Thoracic aorta (tissue), 2 donors: ENCODE data around the gene RUNX1. TPM values are rescaled to one million over a fixed set of nuclear protein-coding genes. Genes with fewer than 3 reads are reported as not detected.

Experiments used
- ATAC-seq: fragments of 150-250 bp; one replicate; pipeline ENCODE4 v1.8.0; 2017; ENCODE audit warnings: low read depth; ENCODE audit not compliant: insufficient number of reproducible peaks, low FRiP score
- DNase-seq: peaks from one replicate; pipeline ENCODE4 v3.0.0-alpha.2; 2020; ENCODE audit warnings: low spot score
- H3K27ac ChIP-seq, 2 donors: fragments of 200-600 bp; sonication (generic); 1 replicate in 1 of 2; 2 replicates in 1 of 2; pipeline ENCODE4 v1.5.1; 2016; ENCODE audit warnings: mild to moderate bottlenecking in 2 of 2, moderate library complexity in 2 of 2
- H3K27me3 ChIP-seq: fragments of 200-600 bp; sonication (generic); replicated peaks from 2 replicates; pipeline ENCODE4 v1.6.0; 2016; ENCODE audit warnings: mild to moderate bottlenecking; ENCODE audit not compliant: insufficient read depth
- H3K36me3 ChIP-seq: fragments of 200-600 bp; sonication (generic); one replicate; pipeline ENCODE4 v1.5.1; 2016
- H3K4me1 ChIP-seq, 2 donors: fragments of 200-600 bp; sonication (generic); 1 replicate in 1 of 2; 2 replicates in 1 of 2; pipeline versions ENCODE4 v1.5.1 to v1.6.0; 2016; ENCODE audit warnings: low read depth in 2 of 2, mild to moderate bottlenecking in 1 of 2; ENCODE audit not compliant: control insufficient read depth in 1 of 2
- H3K4me3 ChIP-seq: fragments of 200-600 bp; sonication (generic); 2 replicates; pipeline ENCODE4 v1.5.1; 2016; ENCODE audit warnings: mild to moderate bottlenecking
- H3K9me3 ChIP-seq: fragments of 200-600 bp; sonication (generic); 2 replicates; pipeline ENCODE4 v1.5.1; 2016
- total RNA-seq, 2 donors: library from RNA; depleted of rRNA; stranded (reverse); fragments of >200 nt; gene quantifications; one replicate each; pipeline versions ENCODE4 v1.1.0 to v1.2.3, GENCODE V29; 2016
- TF ChIP-seq, protein P1 (sequence below): fragments of 200-600 bp; sonication (generic); IDR thresholded peaks from one replicate; pipeline ENCODE4 v1.5.1; 2019; ENCODE audit warnings: antibody characterized with exemption

Gene RUNX1
- total RNA-seq, 2 donors from 2014 or later: 47.4 to 64.7 TPM

DNA sequence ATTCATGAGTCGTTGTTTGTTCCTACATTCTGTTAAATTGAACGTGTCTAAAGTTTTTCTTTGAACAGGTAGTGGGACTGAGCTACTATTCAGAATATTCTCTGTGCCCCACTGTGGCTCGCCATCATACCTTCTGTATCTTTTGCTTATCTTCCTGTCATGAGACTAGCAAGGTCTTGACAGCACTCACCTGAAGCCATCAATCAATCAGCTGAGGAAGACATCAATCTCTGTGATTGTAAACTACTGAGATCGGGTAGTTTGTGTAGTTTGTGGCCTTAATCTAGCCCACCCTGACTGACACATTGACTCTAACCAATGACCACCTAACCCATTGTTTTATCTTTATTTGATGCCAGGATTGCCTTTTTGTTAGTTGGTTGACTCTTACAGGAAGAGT lies 17.7 kb upstream of the RUNX1 start:
- DNase-seq (no peak), ATAC-seq (no peak)
- Histone ChIP-seq H3K4me1 (no peaks in the 10 kb centered on the region), H3K27me3 (no peaks in the 10 kb centered on the region), H3K27ac (no peak overlapping the region), H3K9me3 (no peaks in the 10 kb centered on the region), H3K4me3 (no peak overlapping the region), H3K36me3 (no peaks in the 10 kb centered on the region)
- TF ChIP-seq, protein P1, sequence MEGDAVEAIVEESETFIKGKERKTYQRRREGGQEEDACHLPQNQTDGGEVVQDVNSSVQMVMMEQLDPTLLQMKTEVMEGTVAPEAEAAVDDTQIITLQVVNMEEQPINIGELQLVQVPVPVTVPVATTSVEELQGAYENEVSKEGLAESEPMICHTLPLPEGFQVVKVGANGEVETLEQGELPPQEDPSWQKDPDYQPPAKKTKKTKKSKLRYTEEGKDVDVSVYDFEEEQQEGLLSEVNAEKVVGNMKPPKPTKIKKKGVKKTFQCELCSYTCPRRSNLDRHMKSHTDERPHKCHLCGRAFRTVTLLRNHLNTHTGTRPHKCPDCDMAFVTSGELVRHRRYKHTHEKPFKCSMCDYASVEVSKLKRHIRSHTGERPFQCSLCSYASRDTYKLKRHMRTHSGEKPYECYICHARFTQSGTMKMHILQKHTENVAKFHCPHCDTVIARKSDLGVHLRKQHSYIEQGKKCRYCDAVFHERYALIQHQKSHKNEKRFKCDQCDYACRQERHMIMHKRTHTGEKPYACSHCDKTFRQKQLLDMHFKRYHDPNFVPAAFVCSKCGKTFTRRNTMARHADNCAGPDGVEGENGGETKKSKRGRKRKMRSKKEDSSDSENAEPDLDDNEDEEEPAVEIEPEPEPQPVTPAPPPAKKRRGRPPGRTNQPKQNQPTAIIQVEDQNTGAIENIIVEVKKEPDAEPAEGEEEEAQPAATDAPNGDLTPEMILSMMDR: no peak

DNA sequence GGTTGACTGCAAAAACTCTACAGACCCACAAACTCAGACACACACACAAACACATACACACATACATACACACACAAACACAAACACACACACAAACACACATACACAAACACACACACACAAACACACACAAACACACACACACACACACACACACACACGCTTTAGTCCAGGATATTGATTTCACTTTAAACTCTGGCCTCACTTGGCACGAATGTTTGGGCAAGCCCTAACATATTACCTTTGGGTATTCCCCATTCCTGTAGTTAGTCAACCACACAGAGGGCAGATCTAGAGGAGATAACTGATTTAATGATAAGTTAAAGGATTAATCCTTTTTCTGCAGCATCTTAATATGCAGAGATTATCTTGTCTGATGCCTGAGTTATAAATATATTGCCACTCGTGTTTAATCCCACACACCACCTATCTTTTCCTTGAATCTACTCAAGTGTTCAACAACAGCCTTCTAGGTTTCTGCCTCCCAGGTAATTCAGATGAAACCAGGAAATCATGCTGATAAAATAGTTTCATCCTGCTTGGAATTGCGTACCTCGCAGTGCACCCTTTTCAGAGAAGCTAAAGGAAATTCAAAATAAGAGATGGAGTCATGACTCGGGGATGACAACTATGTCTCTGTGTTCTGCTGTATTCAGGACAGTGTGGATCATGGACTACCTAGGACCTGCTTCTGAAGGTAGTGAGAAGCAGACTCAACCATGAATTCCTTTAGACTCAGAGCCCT lies 14.5 kb upstream of the RUNX1 start:
- ATAC-seq: no peak
- Histone ChIP-seq H3K9me3 (no peaks in the 10 kb centered on the region), H3K27me3 (no peaks in the 10 kb centered on the region), H3K4me1 (no peaks in the 10 kb centered on the region), H3K4me3 (no peak overlapping the region), H3K27ac (no peak overlapping the region), H3K36me3 (no peaks in the 10 kb centered on the region)
- TF ChIP-seq, protein P1: no peak
- no peak for DNase-seq

DNA sequence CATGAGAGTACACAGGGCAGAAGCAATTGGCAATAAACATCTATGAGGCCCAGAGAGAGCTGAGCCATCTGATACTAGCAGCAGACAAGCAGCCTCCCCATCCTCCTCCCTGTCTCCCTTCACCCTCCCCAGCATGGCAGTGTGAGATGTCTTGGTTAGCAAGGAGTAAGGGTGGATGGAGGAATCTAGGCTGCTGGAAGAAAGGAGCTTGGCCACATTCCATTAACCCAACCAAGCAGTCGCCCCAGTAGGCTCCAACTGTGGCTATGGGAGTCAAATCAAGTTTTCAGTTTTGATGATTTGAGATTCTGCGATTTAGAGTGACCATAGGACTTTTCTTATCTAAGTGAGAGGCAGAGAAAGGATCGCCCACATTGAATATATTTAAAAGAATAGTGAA lies 12.9 kb upstream of the RUNX1 start:
- Histone ChIP-seq H3K36me3 (no peaks in the 10 kb centered on the region), H3K27me3 (no peaks in the 10 kb centered on the region), H3K9me3 (no peaks in the 10 kb centered on the region), H3K27ac (no peak overlapping the region), H3K4me3 (no peak overlapping the region), H3K4me1 (no peaks in the 10 kb centered on the region)
- DNase-seq: no peak
- no peak for ATAC-seq
- TF ChIP-seq, protein P1: no peak

DNA sequence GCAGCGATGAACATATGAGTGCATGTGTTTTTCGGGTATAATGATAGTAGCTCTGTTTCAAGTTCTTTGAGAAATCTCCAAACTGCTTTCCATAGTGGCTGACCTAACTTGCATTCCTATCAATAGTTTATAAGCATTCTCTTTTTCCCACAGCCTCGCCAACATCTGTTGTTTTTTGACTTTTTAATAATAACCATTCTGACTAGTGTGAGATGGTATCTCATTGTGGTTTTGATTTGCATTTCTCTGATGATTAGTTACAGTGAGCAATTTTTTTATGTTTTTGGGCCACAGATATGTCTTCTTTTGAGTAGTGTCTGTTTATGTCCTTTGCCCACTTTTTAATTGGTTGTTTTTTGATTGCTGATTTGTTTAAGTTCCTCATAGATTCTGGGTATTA lies 10.6 kb upstream of the RUNX1 start:
- Histone ChIP-seq H3K36me3 (no peaks in the 10 kb centered on the region), H3K27me3 (no peaks in the 10 kb centered on the region), H3K9me3 (no peaks in the 10 kb centered on the region), H3K27ac (no peak overlapping the region), H3K4me1 (peaks cover 0 to under 1% of the 10 kb centered on the region in 2 donors), H3K4me3 (no peak overlapping the region)
- TF ChIP-seq, protein P1: no peak
- DNase-seq (no peak), ATAC-seq (no peak)

DNA sequence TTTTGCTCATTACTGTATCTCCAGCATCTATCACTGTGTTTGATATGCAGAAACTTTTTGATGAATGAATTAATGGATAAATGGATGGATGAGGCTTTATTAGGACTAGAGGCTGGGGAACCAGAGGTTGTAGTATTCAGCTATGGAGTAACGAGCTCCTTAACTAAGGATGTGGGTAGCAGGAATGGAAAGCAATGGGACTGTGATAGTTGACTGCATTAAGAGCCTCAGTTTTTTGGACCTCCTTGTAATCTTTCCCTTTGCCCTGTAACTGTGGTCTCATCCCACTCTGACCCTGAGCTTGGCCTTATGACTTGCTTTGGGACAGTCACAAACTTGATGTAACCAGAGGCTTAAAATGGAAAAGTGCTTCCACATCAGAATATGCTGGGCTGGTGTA lies 9.0 kb upstream of the RUNX1 start:
- H3K9me3 ChIP-seq: no peaks in the 10 kb centered on the region
- TF ChIP-seq, protein P1: no peak
- peaks cover 11 to 16% of the 10 kb centered on the region in 2 donors for H3K4me1 ChIP-seq
- H3K36me3 ChIP-seq: no peaks in the 10 kb centered on the region
- ATAC-seq (no peak), DNase-seq (no peak)
- no peaks in the 10 kb centered on the region for H3K27me3 ChIP-seq
- H3K4me3 ChIP-seq: no peak overlapping the region
- no peak overlapping the region for H3K27ac ChIP-seq
